Measurements from ENCODE around the gene HOXA11.

HOXA11 gene

DNA sequence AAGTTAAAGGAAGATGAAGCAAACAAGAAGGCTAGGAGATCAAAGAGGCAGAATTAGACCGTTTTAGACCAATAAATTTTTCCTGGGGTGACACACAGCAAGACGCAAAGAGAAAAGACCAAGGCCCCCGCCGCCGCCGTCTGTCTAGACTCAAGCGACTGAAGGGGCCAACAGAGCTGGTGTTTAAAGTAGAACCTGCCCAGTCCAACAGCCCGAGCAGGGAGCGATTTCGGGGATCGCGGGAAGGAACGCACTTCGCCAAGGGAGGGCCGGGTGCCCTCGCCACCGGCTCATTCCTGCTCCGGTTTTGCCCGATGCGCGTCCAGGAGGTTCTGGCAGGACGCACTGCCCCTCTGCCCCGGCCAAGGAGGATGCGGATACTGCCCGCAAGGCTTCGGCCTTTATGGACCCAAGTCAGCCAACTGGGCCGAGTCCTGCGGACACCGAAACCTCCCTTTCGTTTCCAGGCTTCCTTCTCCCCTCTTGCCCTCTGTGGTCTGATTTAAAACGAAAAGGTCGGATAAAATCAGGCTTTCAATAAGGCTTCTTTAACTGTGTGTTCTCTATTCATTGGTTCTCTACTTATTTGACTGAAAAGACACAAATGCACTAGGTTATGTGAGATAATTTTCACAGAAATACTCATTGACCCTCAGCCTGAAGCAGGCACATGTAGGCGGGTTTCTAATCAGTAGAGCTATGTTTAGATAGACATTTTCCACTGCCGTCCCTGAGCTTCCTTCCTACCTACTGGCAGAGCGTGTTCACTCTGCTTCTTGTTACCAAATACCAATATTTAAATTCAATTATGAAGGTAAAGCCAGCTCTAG, 26.4 kb downstream of the HOXA11 start:
- H3K9me3 ChIP-seq (replicated peaks in 1 of 11): peaks cover 20 to 46% (median 38%) of the 10 kb centered on the region in 11 experiments
- H3K4me1 ChIP-seq: peaks cover 8 to 15% (median 13%) of the 10 kb centered on the region in 10 experiments; a peak in 18 of 20 replicates
- H4K20me1 ChIP-seq: peaks cover 0 to 83% (median 61%) of the 10 kb centered on the region in 11 experiments; a peak in 18 of 22 replicates
- H3K4me2 ChIP-seq: no peak overlapping the region
- no peak for TF ChIP-seq Cebpa-rat (IDR thresholded peaks at IDR 0.05)
- H3K4me3 ChIP-seq: no peak overlapping the region
- H3K9ac ChIP-seq: no peak overlapping the region
- H3K36me3 ChIP-seq: no peaks in the 10 kb centered on the region
- H3K27me3 ChIP-seq: peaks cover 94 to 100% (median 100%) of the 10 kb centered on the region in 11 experiments
- H3K27ac ChIP-seq: no peak overlapping the region

DNA sequence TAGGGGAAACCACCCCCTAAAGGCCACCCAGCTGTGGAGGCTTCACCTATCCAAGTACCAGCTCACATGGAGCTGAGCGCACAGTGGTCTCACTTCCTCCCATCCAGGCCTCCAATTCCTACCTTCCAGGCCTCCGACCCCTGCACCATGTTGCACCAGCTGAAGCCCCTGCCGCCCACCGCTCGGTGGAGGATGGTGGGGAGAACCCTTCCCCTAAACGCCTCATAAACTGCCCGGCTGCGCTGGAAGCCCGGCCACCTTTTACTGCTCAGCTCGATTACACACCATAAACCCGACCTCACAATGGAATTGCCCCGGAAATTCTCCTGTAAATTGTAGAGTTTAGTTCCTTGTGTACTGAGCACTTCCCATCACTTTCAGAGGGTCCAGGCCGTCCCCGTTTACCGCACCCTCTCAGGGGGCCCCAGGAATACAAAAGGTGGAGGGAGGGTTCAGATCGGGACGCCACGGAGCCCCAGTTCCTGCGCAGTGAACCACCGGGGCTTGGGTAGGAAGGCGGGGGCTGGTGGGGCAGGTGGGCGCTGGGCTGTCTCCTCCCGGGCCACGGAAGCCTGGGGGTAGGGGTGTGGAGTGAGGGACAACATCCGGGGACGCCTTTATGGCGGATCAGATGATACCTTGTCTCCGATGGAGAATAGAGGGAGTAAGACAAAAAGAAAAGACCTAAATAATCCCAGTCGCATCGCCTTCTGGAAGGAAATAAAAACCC, 27.2 kb downstream of the HOXA11 start:
- Histone ChIP-seq H3K4me2 (no peak overlapping the region), H3K4me1 (peaks cover 8 to 15% (median 13%) of the 10 kb centered on the region in 10 experiments; a peak in 18 of 20 replicates), H3K9me3 (replicated peaks in 1 of 11) (peaks cover 20 to 47% (median 38%) of the 10 kb centered on the region in 11 experiments), H4K20me1 (peaks cover 0 to 82% (median 58%) of the 10 kb centered on the region in 11 experiments; a peak in 17 of 22 replicates), H3K4me3 (no peak overlapping the region), H3K27ac (no peak overlapping the region), H3K36me3 (no peaks in the 10 kb centered on the region), H3K9ac (no peak overlapping the region), H3K27me3 (peaks cover 94 to 100% (median 100%) of the 10 kb centered on the region in 11 experiments)
- no peak for TF ChIP-seq Cebpa-rat (IDR thresholded peaks at IDR 0.05)

GRCh38 chr7:27156916-27157701, 27.9 kb downstream of the HOXA11 start:
- H3K4me3 ChIP-seq: no peak overlapping the region
- H3K36me3 ChIP-seq: no peaks in the 10 kb centered on the region
- peaks cover 20 to 48% (median 38%) of the 10 kb centered on the region in 11 experiments for H3K9me3 ChIP-seq (replicated peaks in 1 of 11)
- H3K4me1 ChIP-seq: peaks cover 8 to 19% (median 15%) of the 10 kb centered on the region in 10 experiments; a peak in 19 of 20 replicates
- H4K20me1 ChIP-seq: peaks cover 0 to 85% (median 64%) of the 10 kb centered on the region in 11 experiments; a peak in 17 of 22 replicates
- H3K4me2 ChIP-seq: no peak overlapping the region
- no peak overlapping the region for H3K9ac ChIP-seq
- H3K27ac ChIP-seq: no peak overlapping the region
- no peak for TF ChIP-seq Cebpa-rat (IDR thresholded peaks at IDR 0.05)
- H3K27me3 ChIP-seq: peaks cover 94 to 100% (median 100%) of the 10 kb centered on the region in 11 experiments

DNA sequence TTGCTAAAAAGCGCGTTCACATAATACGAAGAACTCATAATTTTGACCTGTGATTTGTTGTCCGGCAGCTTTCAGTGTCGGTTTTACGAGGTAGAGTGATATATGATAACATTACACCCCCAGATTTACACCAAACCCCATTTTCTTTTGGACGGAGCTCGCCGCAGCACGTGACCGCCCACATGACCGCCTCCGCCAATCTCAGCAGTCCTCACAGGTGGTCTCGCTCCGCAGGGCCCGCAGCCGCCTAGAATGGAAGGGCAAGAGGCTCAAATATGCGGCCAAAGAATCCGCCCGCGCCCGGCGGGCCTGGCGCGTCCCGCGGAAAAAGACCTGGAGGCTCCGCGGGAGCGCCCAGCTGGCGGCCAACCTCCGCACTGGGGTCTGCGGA, 28.5 kb downstream of the HOXA11 start, which contains the start of gene HOXA7:
Gene HOXA7, minus strand, starts transcription at position 168 of the 391 bp plus-strand sequence. Its CDS starts 130 bp downstream, at position 38.
- no peak within 1 kb of the TSS for H3K27ac ChIP-seq
- peaks cover 12 to 25% (median 19%) of the 10 kb centered on the region in 10 experiments; a peak in 19 of 20 replicates for H3K4me1 ChIP-seq
- no peaks in the 10 kb centered on the region for H3K36me3 ChIP-seq
- TF ChIP-seq Cebpa-rat (IDR thresholded peaks at IDR 0.05): no peak
- H3K4me2 ChIP-seq: no peak within 1 kb of the TSS
- H3K9ac ChIP-seq: no peak within 1 kb of the TSS
- H3K9me3 ChIP-seq (replicated peaks in 1 of 11): peaks cover 20 to 48% (median 38%) of the 10 kb centered on the region in 11 experiments
- peaks cover 94 to 100% (median 100%) of the 10 kb centered on the region in 11 experiments for H3K27me3 ChIP-seq
- peak within 1 kb of the TSS in 2 of 10 experiments; percentile 5 to 35; a peak in 3 of 20 replicates for H3K4me3 ChIP-seq
- H4K20me1 ChIP-seq: peaks cover 0 to 87% (median 65%) of the 10 kb centered on the region in 11 experiments; a peak in 17 of 22 replicates

GRCh38 chr7:27155816-27156507, 29.1 kb downstream of the HOXA11 start:
- no peak overlapping the region for H3K9ac ChIP-seq

DNA sequence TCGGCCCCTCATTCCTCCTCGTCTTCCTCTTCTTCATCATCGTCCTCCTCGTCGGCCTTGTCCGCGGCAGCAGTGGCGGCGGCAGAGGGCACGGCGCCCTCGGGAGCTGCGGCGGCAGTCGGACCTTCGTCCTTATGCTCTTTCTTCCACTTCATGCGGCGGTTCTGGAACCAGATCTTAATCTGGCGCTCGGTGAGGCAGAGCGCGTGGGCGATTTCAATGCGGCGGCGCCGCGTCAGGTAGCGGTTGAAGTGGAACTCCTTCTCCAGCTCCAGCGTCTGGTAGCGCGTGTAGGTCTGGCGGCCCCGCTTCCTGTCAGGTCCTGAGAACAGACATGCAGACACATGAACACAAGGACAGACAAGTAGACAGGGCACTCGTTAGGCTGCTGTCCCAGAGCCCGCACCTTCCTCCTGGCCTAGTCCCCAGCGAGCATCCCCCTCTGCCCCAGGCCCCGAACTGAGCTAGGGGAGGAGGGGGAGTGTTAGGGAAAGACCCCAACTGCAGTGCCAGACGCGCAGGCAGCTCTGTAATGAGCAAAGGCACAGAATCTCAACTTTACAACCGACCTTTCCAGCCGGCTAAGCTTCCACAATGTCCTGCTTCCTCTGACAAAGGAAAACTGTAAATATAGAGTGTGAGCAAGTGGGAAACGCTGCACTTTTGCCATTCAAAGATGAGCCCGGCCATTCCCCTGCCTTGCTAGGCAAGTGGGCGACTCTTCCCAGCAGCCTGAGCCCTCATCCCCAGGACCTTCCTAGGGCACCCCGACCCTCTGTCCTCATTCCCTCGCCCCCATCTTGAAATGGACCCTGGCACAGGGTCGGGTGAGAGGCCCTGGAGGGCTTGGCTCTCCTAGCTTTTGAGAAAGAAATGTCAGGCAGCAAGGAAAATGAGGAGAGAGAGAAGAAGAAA, 29.9 kb downstream of the HOXA11 start:
- no peak overlapping the region for H3K4me3 ChIP-seq

More at GRCh38 chr7:27155816-27156507, 29.1 kb downstream of the HOXA11 start:
- no peak overlapping the region for H3K4me2 ChIP-seq
- H3K36me3 ChIP-seq: no peaks in the 10 kb centered on the region
- no peak overlapping the region for H3K27ac ChIP-seq
- H3K4me3 ChIP-seq: peak overlapping the region in 2 of 10 experiments; percentile 5 to 35; a peak in 3 of 20 replicates
- TF ChIP-seq Cebpa-rat (IDR thresholded peaks at IDR 0.05): no peak
- H3K27me3 ChIP-seq: peaks cover 100% of the 10 kb centered on the region in 11 experiments
- peaks cover 18 to 27% (median 24%) of the 10 kb centered on the region in 10 experiments; a peak in 19 of 20 replicates for H3K4me1 ChIP-seq
- H4K20me1 ChIP-seq: peaks cover 0 to 91% (median 70%) of the 10 kb centered on the region in 11 experiments; a peak in 17 of 22 replicates
- H3K9me3 ChIP-seq (replicated peaks in 1 of 11): peaks cover 20 to 48% (median 38%) of the 10 kb centered on the region in 11 experiments

DNA sequence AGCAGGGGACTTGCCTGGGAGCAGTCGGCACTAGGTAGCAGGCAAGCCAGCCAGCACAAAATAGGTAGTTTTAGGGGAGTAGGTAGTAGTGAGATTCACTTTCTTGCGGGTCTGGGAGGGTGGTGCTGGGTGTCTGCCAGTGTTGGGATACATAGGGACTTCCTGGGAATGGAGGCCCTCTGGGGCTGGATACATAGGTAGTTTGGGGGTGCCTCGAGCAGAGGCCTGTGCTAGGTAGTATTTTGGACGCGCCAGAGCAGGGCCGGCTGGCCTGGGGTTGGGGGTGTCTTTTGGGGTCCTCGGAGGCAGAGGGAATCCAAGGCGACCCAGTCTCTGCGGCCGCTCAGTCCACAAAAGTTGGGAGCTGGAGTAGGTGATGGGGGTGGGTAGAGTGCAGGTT, 30.7 kb downstream of the HOXA11 start:
- Histone ChIP-seq H3K4me2 (no peak overlapping the region), H3K27ac (no peak overlapping the region), H3K36me3 (no peaks in the 10 kb centered on the region), H3K4me3 (no peak overlapping the region), H3K27me3 (peaks cover 100% of the 10 kb centered on the region in 11 experiments), H3K4me1 (peaks cover 11 to 24% (median 20%) of the 10 kb centered on the region in 10 experiments), H3K9ac (no peak overlapping the region), H4K20me1 (peaks cover 0 to 82% (median 60%) of the 10 kb centered on the region in 11 experiments; a peak in 17 of 22 replicates), H3K9me3 (replicated peaks in 1 of 11) (peaks cover 20 to 48% (median 38%) of the 10 kb centered on the region in 11 experiments)
- no peak for TF ChIP-seq Cebpa-rat (IDR thresholded peaks at IDR 0.05)

More for the DNA sequence above, 29.9 kb downstream of the HOXA11 start:
- Histone ChIP-seq H3K9ac (no peak overlapping the region), H3K4me2 (no peak overlapping the region), H3K36me3 (no peaks in the 10 kb centered on the region), H3K4me1 (peaks cover 11 to 26% (median 23%) of the 10 kb centered on the region in 10 experiments), H3K9me3 (replicated peaks in 1 of 11) (peaks cover 20 to 48% (median 38%) of the 10 kb centered on the region in 11 experiments), H4K20me1 (peaks cover 0 to 87% (median 68%) of the 10 kb centered on the region in 11 experiments; a peak in 17 of 22 replicates), H3K27ac (no peak overlapping the region), H3K27me3 (peaks cover 100% of the 10 kb centered on the region in 11 experiments)
- no peak for TF ChIP-seq Cebpa-rat (IDR thresholded peaks at IDR 0.05)
